GM12878 (cell line): ENCODE results near the gene CAPN14. TPM values are rescaled to one million over a fixed set of nuclear protein-coding genes. Genes with fewer than 3 reads are reported as not detected.

Source experiments
- ELK1 ChIP-seq: IDR thresholded peaks from 2 replicates; pipeline ENCODE4 v1.6.1; 2012; ENCODE audit warnings: low read depth, low read length, improper control_type of control experiment
- RAD51 ChIP-seq: fragments of 450-650 bp; IDR thresholded peaks from 2 replicates; pipeline ENCODE4 v1.6.1; 2016; ENCODE audit warnings: moderate library complexity, mild to moderate bottlenecking, inconsistent platforms
- SRF ChIP-seq, 2 experiments: IDR thresholded peaks; 2 replicates each; pipeline ENCODE4 v1.6.1; 2011; ENCODE audit warnings: low read depth in 2 of 2, low read length in 2 of 2, mild to moderate bottlenecking in 1 of 2, moderate library complexity in 1 of 2
- ZBTB33 ChIP-seq: fragments of 450-650 bp; IDR thresholded peaks from 2 replicates; pipeline ENCODE4 v1.6.1; 2017; ENCODE audit warnings: mild to moderate bottlenecking
- polyA plus RNA-seq, 11 experiments: library from polyadenylated mRNA; depleted of rRNA in 4 of 11; unstranded in 6 of 11; stranded (reverse) in 5 of 11; fragments of >200 nt; fragmentation: Nextera tagmentation in 4 of 11; fragmentation: Illumina TruSeq in 1 of 11; extraction: Ambion mirVana in 4 of 11; extraction: Trizol in 1 of 11; gene quantifications; 1 replicate in 1 of 11; 2 replicates in 10 of 11; pipeline versions ENCODE4 v1.2.1 to v1.2.3, GENCODE V29; 2011 to 2016; ENCODE audit warnings: inconsistent platforms in 2 of 11, missing spikeins in 2 of 11, low read depth in 1 of 11
- total RNA-seq, 4 experiments: library from RNA; depleted of rRNA in 3 of 4; stranded (reverse); fragments of >200 nt in 3 of 4; fragmentation: Illumina TruSeq in 1 of 4; extraction: Trizol in 1 of 4; gene quantifications; 2 replicates each; pipeline versions ENCODE4 v1.2.1 to v1.2.3, GENCODE V29; 2013 to 2021

CAPN14 gene
- total and polyA plus RNA-seq, 10 of the 15 experiments (the other 5 are each of a cell fraction or from before 2014, with no cell fraction given) = 0.08 to 1.5 (median 1.1) TPM

- TF ChIP-seq ZBTB33 = no peak
- no peak for TF ChIP-seq RAD51
- TF ChIP-seq ELK1 = no peak
- no peak for TF ChIP-seq SRF (IDR thresholded peaks at IDR 0.05; ENCODE audit: low read depth in 2 of 2, low read length in 2 of 2)
- TF ChIP-seq, all 136 proteins: peak for 0
These were observed 37.2 kb upstream of the CAPN14 start (continued) for GRCh38 chr2:31254237-31255203.
